ENCODE results near the gene NUP85.

NUP85 gene

DNA sequence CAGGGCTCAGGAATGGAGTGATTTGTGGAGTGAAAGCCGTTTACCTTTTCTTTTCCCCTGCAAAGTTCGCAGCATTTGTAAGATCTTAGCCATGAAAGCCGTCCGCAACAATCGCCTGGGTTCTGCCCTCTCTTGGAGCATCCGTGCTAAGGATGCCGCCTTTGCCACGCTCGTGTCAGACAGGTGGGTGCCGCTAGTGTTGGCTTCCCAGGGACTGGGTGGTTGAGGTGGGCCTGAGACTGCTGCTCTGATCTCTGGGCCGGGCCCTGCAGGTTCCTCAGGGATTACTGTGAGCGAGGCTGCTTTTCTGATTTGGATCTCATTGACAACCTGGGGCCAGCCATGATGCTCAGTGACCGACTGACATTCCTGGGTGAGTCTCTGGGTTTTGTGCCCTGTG lies 27.3 kb downstream of the NUP85 start:
- H3K36me3 ChIP-seq (ENCODE audit: insufficient read depth, insufficient read length, low read length) = peaks cover 90% of the 10 kb centered on the region
- no peak overlapping the region for H3K9ac ChIP-seq (ENCODE audit: insufficient read length, low read depth)
- H3K9me3 ChIP-seq (ENCODE audit: insufficient read depth, low read length) = no peaks in the 10 kb centered on the region
- H3K4me3 ChIP-seq (ENCODE audit: insufficient read length, low read depth) = no peak overlapping the region
- TF ChIP-seq SUZ12 (IDR thresholded peaks at IDR 0.05; ENCODE audit: extremely low read depth, insufficient read depth, insufficient read length) (no peak), YY1 (IDR thresholded peaks at IDR 0.05; ENCODE audit: insufficient read depth, insufficient read length) (no peak), ZNF274 (IDR thresholded peaks at IDR 0.05; ENCODE audit: low read depth, low read length) (no peak)
- no peaks in the 10 kb centered on the region for H3K27me3 ChIP-seq (ENCODE audit: insufficient read depth, insufficient read length)
- DNase-seq (ENCODE audit: low read depth, low spot score) = no peak
- peaks cover 3% of the 10 kb centered on the region for H3K4me1 ChIP-seq (ENCODE audit: insufficient read depth, insufficient read length)

DNA sequence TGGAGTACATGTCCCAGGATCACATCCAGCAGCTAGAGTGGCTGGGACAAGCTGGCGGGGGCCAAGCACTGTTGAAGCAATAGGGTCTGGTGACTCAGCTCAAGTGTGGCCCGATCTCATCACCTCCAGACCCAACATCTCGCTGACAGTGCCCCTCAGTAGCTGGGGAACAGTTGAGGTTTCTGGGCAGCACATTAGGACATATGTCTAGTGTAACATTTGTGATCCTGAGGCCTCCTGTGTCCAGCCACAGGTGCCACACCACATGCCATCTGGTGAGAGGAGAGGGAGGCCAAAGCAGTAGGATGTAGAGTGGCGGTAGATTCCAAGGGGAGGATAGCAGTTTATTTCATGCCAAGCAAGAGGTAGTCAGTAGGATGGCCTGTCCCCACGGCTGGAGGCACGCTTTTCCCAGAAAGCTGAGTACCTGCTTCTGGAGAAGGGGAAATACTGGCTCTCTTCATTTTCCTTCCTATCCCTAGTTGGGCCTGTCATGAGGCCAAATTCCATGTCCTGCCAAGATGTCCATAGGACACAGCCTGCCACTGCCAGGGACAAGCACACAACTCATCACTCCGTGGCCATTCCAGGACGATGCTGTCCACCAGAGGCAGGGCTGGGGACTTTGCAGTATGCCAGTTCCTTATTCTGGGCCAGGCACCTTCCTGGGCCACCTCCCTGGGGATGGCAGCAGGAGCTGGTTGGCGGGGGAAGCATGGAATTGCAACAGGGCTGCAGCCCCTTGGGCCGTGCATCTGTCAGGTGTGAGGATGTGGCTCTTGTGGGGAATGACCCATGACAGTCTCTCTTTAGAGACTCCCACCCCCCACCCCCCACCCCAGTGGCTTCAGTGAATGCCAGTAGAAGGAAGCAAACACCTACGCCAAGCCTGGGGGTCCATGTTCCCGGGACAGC lies 31.9 kb downstream of the NUP85 start:
- Histone ChIP-seq H3K4me3 (ENCODE audit: insufficient read length, low read depth) (no peak overlapping the region), H3K9me3 (ENCODE audit: insufficient read depth, low read length) (no peaks in the 10 kb centered on the region)

GRCh38 chr17:75238020-75238580 lies 32.6 kb downstream of the NUP85 start:
- H3K36me3 ChIP-seq (ENCODE audit: insufficient read depth, insufficient read length, low read length) = peaks cover 91% of the 10 kb centered on the region
- TF ChIP-seq SUZ12 (IDR thresholded peaks at IDR 0.05; ENCODE audit: extremely low read depth, insufficient read depth, insufficient read length) (no peak), YY1 (IDR thresholded peaks at IDR 0.05; ENCODE audit: insufficient read depth, insufficient read length) (no peak), ZNF274 (IDR thresholded peaks at IDR 0.05; ENCODE audit: low read depth, low read length) (no peak)
- H3K4me1 ChIP-seq (ENCODE audit: insufficient read depth, insufficient read length) = peaks cover 17% of the 10 kb centered on the region
- no peak overlapping the region for H3K9ac ChIP-seq (ENCODE audit: insufficient read length, low read depth)
- H3K4me3 ChIP-seq (ENCODE audit: insufficient read length, low read depth) = no peak overlapping the region
- no peak for DNase-seq (ENCODE audit: low read depth, low spot score)
- no peaks in the 10 kb centered on the region for H3K9me3 ChIP-seq (ENCODE audit: insufficient read depth, low read length)
- H3K27me3 ChIP-seq (ENCODE audit: insufficient read depth, insufficient read length) = no peaks in the 10 kb centered on the region

More for the DNA sequence above, 31.9 kb downstream of the NUP85 start:
- H3K9ac ChIP-seq (ENCODE audit: insufficient read length, low read depth) = no peak overlapping the region
- H3K36me3 ChIP-seq (ENCODE audit: insufficient read depth, insufficient read length, low read length) = peaks cover 91% of the 10 kb centered on the region
- no peak for DNase-seq (ENCODE audit: low read depth, low spot score)
- peaks cover 17% of the 10 kb centered on the region for H3K4me1 ChIP-seq (ENCODE audit: insufficient read depth, insufficient read length)
- no peaks in the 10 kb centered on the region for H3K27me3 ChIP-seq (ENCODE audit: insufficient read depth, insufficient read length)
- TF ChIP-seq YY1 (IDR thresholded peaks at IDR 0.05; ENCODE audit: insufficient read depth, insufficient read length) (no peak), ZNF274 (IDR thresholded peaks at IDR 0.05; ENCODE audit: low read depth, low read length) (no peak), SUZ12 (IDR thresholded peaks at IDR 0.05; ENCODE audit: extremely low read depth, insufficient read depth, insufficient read length) (no peak)

DNA sequence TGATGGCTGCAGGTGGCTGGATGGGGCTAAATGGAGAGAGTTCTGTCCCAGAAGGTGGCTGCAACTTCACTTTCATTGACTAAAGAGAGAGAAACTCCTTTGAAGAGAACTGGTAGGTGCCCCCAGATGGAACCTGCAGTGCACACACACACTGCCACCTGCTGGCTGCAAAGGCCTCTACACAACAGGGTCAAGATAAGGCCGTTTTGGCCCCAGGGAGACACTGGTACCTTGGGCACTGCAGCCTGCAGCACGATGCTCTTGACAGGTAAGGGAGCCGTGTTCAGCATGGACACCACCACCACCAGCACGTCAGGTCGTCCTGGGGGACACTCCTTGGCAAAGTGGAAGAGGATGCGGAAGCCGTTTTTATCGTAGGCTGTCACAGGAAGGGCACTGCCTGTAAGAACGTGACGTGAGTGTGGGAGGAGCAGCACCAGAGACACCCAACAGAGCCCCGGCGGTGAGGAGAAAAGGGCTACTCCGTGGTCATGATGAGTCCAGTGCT lies 33.3 kb downstream of the NUP85 start:
- Histone ChIP-seq H3K4me3 (ENCODE audit: insufficient read length, low read depth) (no peak overlapping the region), H3K36me3 (ENCODE audit: insufficient read depth, insufficient read length, low read length) (peaks cover 96% of the 10 kb centered on the region), H3K9ac (ENCODE audit: insufficient read length, low read depth) (no peak overlapping the region), H3K9me3 (ENCODE audit: insufficient read depth, low read length) (no peaks in the 10 kb centered on the region), H3K27me3 (ENCODE audit: insufficient read depth, insufficient read length) (no peaks in the 10 kb centered on the region), H3K4me1 (ENCODE audit: insufficient read depth, insufficient read length) (peaks cover 17% of the 10 kb centered on the region)
- TF ChIP-seq YY1 (IDR thresholded peaks at IDR 0.05; ENCODE audit: insufficient read depth, insufficient read length) (no peak), SUZ12 (IDR thresholded peaks at IDR 0.05; ENCODE audit: extremely low read depth, insufficient read depth, insufficient read length) (no peak), ZNF274 (IDR thresholded peaks at IDR 0.05; ENCODE audit: low read depth, low read length) (no peak)
- peak; percentile 39 for DNase-seq (ENCODE audit: low read depth, low spot score)

GRCh38 chr17:75239214-75239613 lies 33.7 kb downstream of the NUP85 start:
- no peak for DNase-seq (ENCODE audit: low read depth, low spot score)
- Histone ChIP-seq H3K9me3 (ENCODE audit: insufficient read depth, low read length) (no peaks in the 10 kb centered on the region), H3K4me3 (ENCODE audit: insufficient read length, low read depth) (no peak overlapping the region), H3K36me3 (ENCODE audit: insufficient read depth, insufficient read length, low read length) (peaks cover 99% of the 10 kb centered on the region), H3K4me1 (ENCODE audit: insufficient read depth, insufficient read length) (peaks cover 17% of the 10 kb centered on the region), H3K27me3 (ENCODE audit: insufficient read depth, insufficient read length) (no peaks in the 10 kb centered on the region), H3K9ac (ENCODE audit: insufficient read length, low read depth) (no peak overlapping the region)
- TF ChIP-seq SUZ12 (IDR thresholded peaks at IDR 0.05; ENCODE audit: extremely low read depth, insufficient read depth, insufficient read length) = no peak
- TF ChIP-seq ZNF274 (IDR thresholded peaks at IDR 0.05; ENCODE audit: low read depth, low read length) = no peak
- no peak for TF ChIP-seq YY1 (IDR thresholded peaks at IDR 0.05; ENCODE audit: insufficient read depth, insufficient read length)

GRCh38 chr17:75239778-75240393 lies 34.4 kb downstream of the NUP85 start:
- Histone ChIP-seq H3K4me3 (ENCODE audit: insufficient read length, low read depth) (no peak overlapping the region), H3K9ac (ENCODE audit: insufficient read length, low read depth) (peak overlapping the region; percentile 36), H3K9me3 (ENCODE audit: insufficient read depth, low read length) (no peaks in the 10 kb centered on the region), H3K27me3 (ENCODE audit: insufficient read depth, insufficient read length) (no peaks in the 10 kb centered on the region), H3K36me3 (ENCODE audit: insufficient read depth, insufficient read length, low read length) (peaks cover 99% of the 10 kb centered on the region), H3K4me1 (ENCODE audit: insufficient read depth, insufficient read length) (peaks cover 17% of the 10 kb centered on the region)
- DNase-seq (ENCODE audit: low read depth, low spot score) = no peak
- TF ChIP-seq SUZ12 (IDR thresholded peaks at IDR 0.05; ENCODE audit: extremely low read depth, insufficient read depth, insufficient read length) (no peak), YY1 (IDR thresholded peaks at IDR 0.05; ENCODE audit: insufficient read depth, insufficient read length) (no peak), ZNF274 (IDR thresholded peaks at IDR 0.05; ENCODE audit: low read depth, low read length) (no peak)
